ENCODE measurements around the gene NUP35.

The NUP35 gene

GRCh38 chr2:183123959-183124221 lies 353 bp upstream of the NUP35 start:
- Histone ChIP-seq H3K4me3 (ENCODE audit: low read depth in 1 of 2, low read length in 1 of 2) (peak overlapping the region; percentile 76 to 87), H3K4me1 (ENCODE audit: control insufficient read depth in 1 of 2, insufficient read depth in 1 of 2, low read depth in 1 of 2, low read length in 1 of 2) (peaks cover 17 to 18% of the 10 kb centered on the region in 2 experiments), H3K36me3 (no peaks in the 10 kb centered on the region), H3K27me3 (peaks cover 10% of the 10 kb centered on the region), H3K27ac (peak overlapping the region; percentile 65), H3K9me3 (no peaks in the 10 kb centered on the region)
- no peak for TF ChIP-seq CTCF (IDR thresholded peaks at IDR 0.05)

GRCh38 chr2:183124957-183125255 lies 663 bp downstream of the NUP35 start:
- peaks cover 10% of the 10 kb centered on the region for H3K27me3 ChIP-seq
- H3K4me3 ChIP-seq (ENCODE audit: low read depth in 1 of 2, low read length in 1 of 2), result peak overlapping the region; percentile 76 to 87
- H3K9me3 ChIP-seq, result no peaks in the 10 kb centered on the region
- TF ChIP-seq CTCF (IDR thresholded peaks at IDR 0.05), result no peak
- no peaks in the 10 kb centered on the region for H3K36me3 ChIP-seq
- peaks cover 17 to 18% of the 10 kb centered on the region in 2 experiments for H3K4me1 ChIP-seq (ENCODE audit: control insufficient read depth in 1 of 2, insufficient read depth in 1 of 2, low read depth in 1 of 2, low read length in 1 of 2)
- H3K27ac ChIP-seq, result peak overlapping the region; percentile 65

GRCh38 chr2:183125659-183126341 lies 1.6 kb downstream of the NUP35 start:
- H3K27me3 ChIP-seq, result peaks cover 10% of the 10 kb centered on the region
- H3K27ac ChIP-seq, result no peak overlapping the region
- no peaks in the 10 kb centered on the region for H3K36me3 ChIP-seq
- TF ChIP-seq CTCF (IDR thresholded peaks at IDR 0.05), result no peak
- no peaks in the 10 kb centered on the region for H3K9me3 ChIP-seq
- H3K4me1 ChIP-seq (ENCODE audit: control insufficient read depth in 1 of 2, insufficient read depth in 1 of 2, low read depth in 1 of 2, low read length in 1 of 2), result peaks cover 17 to 18% of the 10 kb centered on the region in 2 experiments
- H3K4me3 ChIP-seq (ENCODE audit: low read depth in 1 of 2, low read length in 1 of 2), result no peak overlapping the region

- peaks cover 17 to 18% of the 10 kb centered on the region in 2 experiments for H3K4me1 ChIP-seq (ENCODE audit: control insufficient read depth in 1 of 2, insufficient read depth in 1 of 2, low read depth in 1 of 2, low read length in 1 of 2)
- H3K4me3 ChIP-seq (ENCODE audit: low read depth in 1 of 2, low read length in 1 of 2), result no peak overlapping the region
- H3K9me3 ChIP-seq, result no peaks in the 10 kb centered on the region
- no peak for TF ChIP-seq CTCF (IDR thresholded peaks at IDR 0.05)
- no peak overlapping the region for H3K27ac ChIP-seq
- H3K36me3 ChIP-seq, result no peaks in the 10 kb centered on the region
- H3K27me3 ChIP-seq, result peaks cover 10% of the 10 kb centered on the region
These were observed 2.4 kb downstream of the NUP35 start for GRCh38 chr2:183126635-183127034.

- TF ChIP-seq CTCF (IDR thresholded peaks at IDR 0.05), result no peak
- Histone ChIP-seq H3K4me3 (ENCODE audit: low read depth in 1 of 2, low read length in 1 of 2) (no peak overlapping the region), H3K27me3 (no peaks in the 10 kb centered on the region), H3K9me3 (no peaks in the 10 kb centered on the region), H3K36me3 (no peaks in the 10 kb centered on the region), H3K4me1 (ENCODE audit: control insufficient read depth in 1 of 2, insufficient read depth in 1 of 2, low read depth in 1 of 2, low read length in 1 of 2) (no peaks in the 10 kb centered on the region), H3K27ac (no peak overlapping the region)
These were observed 9.8 kb downstream of the NUP35 start for GRCh38 chr2:183134016-183134415.

GRCh38 chr2:183148955-183149354 lies 24.7 kb downstream of the NUP35 start:
- Histone ChIP-seq H3K4me3 (ENCODE audit: low read depth in 1 of 2, low read length in 1 of 2) (no peak overlapping the region), H3K4me1 (ENCODE audit: control insufficient read depth in 1 of 2, insufficient read depth in 1 of 2, low read depth in 1 of 2, low read length in 1 of 2) (no peaks in the 10 kb centered on the region), H3K27ac (no peak overlapping the region), H3K36me3 (no peaks in the 10 kb centered on the region), H3K27me3 (no peaks in the 10 kb centered on the region), H3K9me3 (no peaks in the 10 kb centered on the region)
- TF ChIP-seq CTCF (IDR thresholded peaks at IDR 0.05), result no peak

Data from neutrophil (primary cell).